ENCODE measurements around the gene TADA1. TPM values are rescaled to one million over a fixed set of nuclear protein-coding genes. Genes with fewer than 3 reads are reported as not detected.

The TADA1 gene
- total RNA-seq, 1 experiment from 2014 or later: 15.2 TPM

DNA sequence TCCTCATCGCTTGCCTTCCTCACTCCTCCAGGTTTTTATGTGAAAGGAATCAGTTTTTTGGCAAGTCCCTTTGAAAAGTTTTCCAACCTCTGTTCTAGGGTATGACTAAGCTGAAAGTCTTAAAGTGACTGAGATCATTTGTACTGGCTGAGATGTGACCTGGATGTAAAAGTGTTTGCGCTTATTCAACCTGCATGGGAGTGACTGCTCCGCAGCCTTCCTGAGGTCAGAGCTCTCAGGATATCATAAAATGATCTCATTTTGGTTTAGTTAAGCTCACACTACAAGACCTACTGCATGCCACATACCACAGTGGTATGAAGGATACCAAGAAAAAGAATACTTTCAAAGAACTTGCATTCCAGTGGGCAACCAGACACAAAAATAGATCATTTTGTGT, 29.8 kb upstream of the TADA1 start:
- Histone ChIP-seq H3K4me1 (ENCODE audit: insufficient read depth, low read length, poor library complexity, severe bottlenecking) (no peaks in the 10 kb centered on the region), H3K4me3 (ENCODE audit: low read depth, low read length, poor library complexity, severe bottlenecking) (no peak overlapping the region), H3K27ac (ENCODE audit: low read depth, low read length, poor library complexity, severe bottlenecking) (no peak overlapping the region), H3K36me3 (ENCODE audit: insufficient read depth, low read length, poor library complexity, severe bottlenecking) (no peaks in the 10 kb centered on the region), H3K9me3 (ENCODE audit: low read depth, low read length, poor library complexity, severe bottlenecking) (no peaks in the 10 kb centered on the region), H3K27me3 (replicated peaks; ENCODE audit: insufficient read depth, low read depth, low read length, poor library complexity) (peaks cover 20% of the 10 kb centered on the region)
- ChIA-PET CTCF (no interaction called here), POLR2A (ENCODE audit: low non-redundant PET) (no interaction called here)
- no TSS peak for BruUV-seq (replicated peaks)
- DNase-seq (ENCODE audit: low spot score): no peak
- TF ChIP-seq EZH2 (IDR thresholded peaks at IDR 0.05; ENCODE audit: borderline replicate concordance, low read depth, low read length, poor library complexity, severe bottlenecking): no peak
- TF ChIP-seq, protein P1, sequence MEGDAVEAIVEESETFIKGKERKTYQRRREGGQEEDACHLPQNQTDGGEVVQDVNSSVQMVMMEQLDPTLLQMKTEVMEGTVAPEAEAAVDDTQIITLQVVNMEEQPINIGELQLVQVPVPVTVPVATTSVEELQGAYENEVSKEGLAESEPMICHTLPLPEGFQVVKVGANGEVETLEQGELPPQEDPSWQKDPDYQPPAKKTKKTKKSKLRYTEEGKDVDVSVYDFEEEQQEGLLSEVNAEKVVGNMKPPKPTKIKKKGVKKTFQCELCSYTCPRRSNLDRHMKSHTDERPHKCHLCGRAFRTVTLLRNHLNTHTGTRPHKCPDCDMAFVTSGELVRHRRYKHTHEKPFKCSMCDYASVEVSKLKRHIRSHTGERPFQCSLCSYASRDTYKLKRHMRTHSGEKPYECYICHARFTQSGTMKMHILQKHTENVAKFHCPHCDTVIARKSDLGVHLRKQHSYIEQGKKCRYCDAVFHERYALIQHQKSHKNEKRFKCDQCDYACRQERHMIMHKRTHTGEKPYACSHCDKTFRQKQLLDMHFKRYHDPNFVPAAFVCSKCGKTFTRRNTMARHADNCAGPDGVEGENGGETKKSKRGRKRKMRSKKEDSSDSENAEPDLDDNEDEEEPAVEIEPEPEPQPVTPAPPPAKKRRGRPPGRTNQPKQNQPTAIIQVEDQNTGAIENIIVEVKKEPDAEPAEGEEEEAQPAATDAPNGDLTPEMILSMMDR (conservative IDR thresholded peaks at IDR 0.05; ENCODE audit: low read depth, low read length): no peak
- intact Hi-C loops (cut with micrococcal nuclease; ENCODE audit: unreplicated experiment): no loop called here

DNA sequence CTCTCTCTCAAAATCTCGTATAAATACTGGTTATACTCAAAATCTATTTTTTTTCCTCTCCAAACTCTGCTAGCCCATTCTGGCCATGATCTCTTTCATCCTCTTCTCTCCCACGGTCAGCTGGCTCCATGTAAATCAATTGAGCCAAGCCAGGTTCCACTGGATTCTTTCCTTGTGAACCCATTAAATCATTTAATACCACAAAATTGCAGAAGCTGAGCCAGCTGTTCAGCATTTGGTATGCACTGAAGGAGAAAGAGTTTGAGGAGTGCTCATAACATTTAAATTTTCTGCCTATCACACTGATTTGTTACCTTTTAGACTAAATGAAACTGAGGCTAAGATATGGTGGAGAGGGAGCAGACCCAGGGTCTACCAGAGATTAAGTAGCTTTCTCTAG, 29.1 kb upstream of the TADA1 start:
- peaks cover 20% of the 10 kb centered on the region for H3K27me3 ChIP-seq (replicated peaks; ENCODE audit: insufficient read depth, low read depth, low read length, poor library complexity)
- TF ChIP-seq, protein P1 (conservative IDR thresholded peaks at IDR 0.05; ENCODE audit: low read depth, low read length): no peak
- TF ChIP-seq EZH2 (IDR thresholded peaks at IDR 0.05; ENCODE audit: borderline replicate concordance, low read depth, low read length, poor library complexity, severe bottlenecking): no peak
- intact Hi-C loops (cut with micrococcal nuclease; ENCODE audit: unreplicated experiment): no loop called here
- no peak overlapping the region for H3K27ac ChIP-seq (ENCODE audit: low read depth, low read length, poor library complexity, severe bottlenecking)
- H3K4me3 ChIP-seq (ENCODE audit: low read depth, low read length, poor library complexity, severe bottlenecking): no peak overlapping the region
- no peaks in the 10 kb centered on the region for H3K4me1 ChIP-seq (ENCODE audit: insufficient read depth, low read length, poor library complexity, severe bottlenecking)
- no peaks in the 10 kb centered on the region for H3K9me3 ChIP-seq (ENCODE audit: low read depth, low read length, poor library complexity, severe bottlenecking)
- CTCF ChIA-PET: no interaction called here
- BruUV-seq (replicated peaks): no TSS peak
- DNase-seq (ENCODE audit: low spot score): no peak
- H3K36me3 ChIP-seq (ENCODE audit: insufficient read depth, low read length, poor library complexity, severe bottlenecking): no peaks in the 10 kb centered on the region
- POLR2A ChIA-PET (ENCODE audit: low non-redundant PET): no interaction called here

DNA sequence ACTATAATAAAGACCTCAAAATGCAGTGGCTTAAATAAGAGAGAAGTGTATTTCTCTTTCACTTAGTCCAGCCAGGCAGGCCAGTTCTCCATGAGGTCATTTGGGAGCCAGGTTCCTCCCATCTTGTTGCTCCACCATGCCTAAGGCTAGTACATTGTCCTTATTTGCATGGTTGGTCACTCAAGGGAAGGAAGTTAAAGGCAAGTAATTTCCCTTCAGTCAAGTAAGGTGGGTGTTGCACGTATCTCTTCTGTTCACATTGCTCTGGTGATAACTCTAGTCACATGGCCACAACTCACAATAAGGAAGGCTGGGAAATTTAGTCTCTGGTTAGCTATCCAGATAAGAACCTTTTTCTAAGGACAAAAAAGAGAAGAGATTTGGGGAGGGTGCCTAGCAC, 27.2 kb upstream of the TADA1 start:
- Histone ChIP-seq H3K27me3 (replicated peaks; ENCODE audit: insufficient read depth, low read depth, low read length, poor library complexity) (peaks cover 15% of the 10 kb centered on the region), H3K9me3 (ENCODE audit: low read depth, low read length, poor library complexity, severe bottlenecking) (no peaks in the 10 kb centered on the region), H3K27ac (ENCODE audit: low read depth, low read length, poor library complexity, severe bottlenecking) (no peak overlapping the region), H3K4me1 (ENCODE audit: insufficient read depth, low read length, poor library complexity, severe bottlenecking) (no peaks in the 10 kb centered on the region), H3K4me3 (ENCODE audit: low read depth, low read length, poor library complexity, severe bottlenecking) (no peak overlapping the region), H3K36me3 (ENCODE audit: insufficient read depth, low read length, poor library complexity, severe bottlenecking) (no peaks in the 10 kb centered on the region)
- no peak for DNase-seq (ENCODE audit: low spot score)
- CTCF ChIA-PET: no interaction called here
- intact Hi-C loops (cut with micrococcal nuclease; ENCODE audit: unreplicated experiment): no loop called here
- POLR2A ChIA-PET (ENCODE audit: low non-redundant PET): no interaction called here
- no TSS peak for BruUV-seq (replicated peaks)
- TF ChIP-seq, protein P1 (conservative IDR thresholded peaks at IDR 0.05; ENCODE audit: low read depth, low read length): no peak
- TF ChIP-seq EZH2 (IDR thresholded peaks at IDR 0.05; ENCODE audit: borderline replicate concordance, low read depth, low read length, poor library complexity, severe bottlenecking): no peak
